ENCODE data around the gene SLC30A2. TPM values are rescaled to one million over a fixed set of nuclear protein-coding genes. Genes with fewer than 3 reads are reported as not detected.
A peak's percentile ranks its signal among the peaks of the same experiment; 100 is the strongest.

SLC30A2 gene
- total RNA-seq, 2 donors from 2014 or later, result 0.22 to 0.63 TPM

GRCh38 chr1:26038904-26039303 is 7.0 kb downstream of the SLC30A2 start:
- peaks cover 0 to 17% of the 10 kb centered on the region in 2 donors for H3K4me1 ChIP-seq
- no peaks in the 10 kb centered on the region for H3K27me3 ChIP-seq
- H3K36me3 ChIP-seq, result no peaks in the 10 kb centered on the region
- no peak for TF ChIP-seq CTCF (IDR thresholded peaks at IDR 0.05)
- DNase-seq (ENCODE audit: low spot score), result no peak
- peak overlapping the region; percentile 96 for H3K27ac ChIP-seq
- no peaks in the 10 kb centered on the region for H3K9me3 ChIP-seq
- H3K4me3 ChIP-seq, result no peak overlapping the region

- Histone ChIP-seq H3K27me3 (no peaks in the 10 kb centered on the region), H3K4me1 (peaks cover 0 to 17% of the 10 kb centered on the region in 2 donors), H3K36me3 (no peaks in the 10 kb centered on the region), H3K27ac (peak overlapping the region; percentile 96), H3K4me3 (no peak overlapping the region), H3K9me3 (no peaks in the 10 kb centered on the region)
- DNase-seq (ENCODE audit: low spot score), result no peak
- no peak for TF ChIP-seq CTCF (IDR thresholded peaks at IDR 0.05)
Measured at GRCh38 chr1:26038477-26038876, 7.4 kb downstream of the SLC30A2 start.

- no peaks in the 10 kb centered on the region for H3K9me3 ChIP-seq
- no peak for TF ChIP-seq CTCF (IDR thresholded peaks at IDR 0.05)
- no peak overlapping the region for H3K4me3 ChIP-seq
- H3K4me1 ChIP-seq, result peaks cover 0 to 17% of the 10 kb centered on the region in 2 donors
- no peaks in the 10 kb centered on the region for H3K36me3 ChIP-seq
- no peak for DNase-seq (ENCODE audit: low spot score)
- H3K27me3 ChIP-seq, result no peaks in the 10 kb centered on the region
- H3K27ac ChIP-seq, result peak overlapping the region; percentile 96
Measured at GRCh38 chr1:26037904-26038303, 8.0 kb downstream of the SLC30A2 start.

- Histone ChIP-seq H3K4me3 (no peak overlapping the region), H3K36me3 (no peaks in the 10 kb centered on the region), H3K4me1 (peaks cover 0 to 17% of the 10 kb centered on the region in 2 donors), H3K27me3 (no peaks in the 10 kb centered on the region), H3K9me3 (no peaks in the 10 kb centered on the region), H3K27ac (peak overlapping the region; percentile 96)
- no peak for DNase-seq (ENCODE audit: low spot score)
- TF ChIP-seq CTCF (IDR thresholded peaks at IDR 0.05), result no peak
Measured at GRCh38 chr1:26036756-26037281, 9.1 kb downstream of the SLC30A2 start.

GRCh38 chr1:26035959-26036755 is 9.8 kb downstream of the SLC30A2 start:
- Histone ChIP-seq H3K27ac (peak overlapping the region; percentile 96), H3K9me3 (no peaks in the 10 kb centered on the region)

More at GRCh38 chr1:26035959-26036755, 9.8 kb downstream of the SLC30A2 start:
- peaks cover 0 to 17% of the 10 kb centered on the region in 2 donors for H3K4me1 ChIP-seq
- no peaks in the 10 kb centered on the region for H3K36me3 ChIP-seq
- H3K4me3 ChIP-seq, result peak overlapping the region; percentile 72 to 85
- TF ChIP-seq CTCF (IDR thresholded peaks at IDR 0.05), result peak; percentile 100
- DNase-seq (ENCODE audit: low spot score), result peak; percentile 87
- no peaks in the 10 kb centered on the region for H3K27me3 ChIP-seq
